ENCODE measurements around the gene NCOA3.

NCOA3 gene

DNA sequence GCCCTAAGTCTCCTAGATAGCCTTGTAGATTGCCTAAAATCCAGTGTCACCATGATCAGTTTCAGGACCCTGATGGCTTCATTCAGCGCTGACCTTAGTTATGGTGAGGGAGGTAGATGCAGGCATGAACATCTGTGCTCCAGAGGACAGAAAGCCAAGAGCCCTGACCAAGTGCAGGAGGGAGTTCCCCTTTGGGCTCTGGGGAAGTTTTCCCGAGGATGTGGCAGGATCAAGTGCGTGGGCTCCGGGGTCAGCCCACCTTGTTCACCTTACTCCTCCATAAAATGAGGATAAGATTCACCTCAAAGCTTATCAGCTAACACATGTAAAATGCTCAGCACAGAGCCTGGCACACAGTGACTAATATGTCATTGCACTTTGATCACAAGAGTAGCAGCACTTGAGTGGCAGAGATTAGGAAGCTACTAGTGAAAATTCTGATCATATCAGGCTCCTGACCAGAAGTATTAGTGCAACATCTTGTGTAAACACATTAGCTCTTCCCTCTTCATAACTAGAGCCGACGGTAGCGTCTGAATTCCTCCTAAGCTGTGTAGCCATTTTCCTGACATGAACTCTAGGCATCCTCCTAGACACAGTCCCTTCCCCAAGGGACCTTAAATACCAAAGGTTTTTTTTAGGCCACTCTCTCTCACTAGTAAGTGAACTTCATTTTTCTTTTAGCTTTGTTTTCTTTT is 158.4 kb downstream of the NCOA3 start:
- no peak overlapping the region for H3K4me3 ChIP-seq (IDR thresholded peaks at IDR 0.05; ENCODE audit: insufficient read depth, low read depth, low read length)
- no peaks in the 10 kb centered on the region for H4K20me1 ChIP-seq (ENCODE audit: insufficient read depth)
- TF ChIP-seq, protein P1, sequence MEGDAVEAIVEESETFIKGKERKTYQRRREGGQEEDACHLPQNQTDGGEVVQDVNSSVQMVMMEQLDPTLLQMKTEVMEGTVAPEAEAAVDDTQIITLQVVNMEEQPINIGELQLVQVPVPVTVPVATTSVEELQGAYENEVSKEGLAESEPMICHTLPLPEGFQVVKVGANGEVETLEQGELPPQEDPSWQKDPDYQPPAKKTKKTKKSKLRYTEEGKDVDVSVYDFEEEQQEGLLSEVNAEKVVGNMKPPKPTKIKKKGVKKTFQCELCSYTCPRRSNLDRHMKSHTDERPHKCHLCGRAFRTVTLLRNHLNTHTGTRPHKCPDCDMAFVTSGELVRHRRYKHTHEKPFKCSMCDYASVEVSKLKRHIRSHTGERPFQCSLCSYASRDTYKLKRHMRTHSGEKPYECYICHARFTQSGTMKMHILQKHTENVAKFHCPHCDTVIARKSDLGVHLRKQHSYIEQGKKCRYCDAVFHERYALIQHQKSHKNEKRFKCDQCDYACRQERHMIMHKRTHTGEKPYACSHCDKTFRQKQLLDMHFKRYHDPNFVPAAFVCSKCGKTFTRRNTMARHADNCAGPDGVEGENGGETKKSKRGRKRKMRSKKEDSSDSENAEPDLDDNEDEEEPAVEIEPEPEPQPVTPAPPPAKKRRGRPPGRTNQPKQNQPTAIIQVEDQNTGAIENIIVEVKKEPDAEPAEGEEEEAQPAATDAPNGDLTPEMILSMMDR (conservative IDR thresholded peaks at IDR 0.05; ENCODE audit: low read depth, low read length): no peak
- H3K36me3 ChIP-seq (ENCODE audit: insufficient read depth): 0 out of 2 replicates have a peak, but pooled peaks cover 2% of the 10 kb centered on the region
- no peaks in the 10 kb centered on the region for H3K79me2 ChIP-seq (ENCODE audit: insufficient read depth, low read depth)
- H3K27ac ChIP-seq: no peak overlapping the region
- no peak overlapping the region for H3K9ac ChIP-seq
- H3K27me3 ChIP-seq (ENCODE audit: insufficient read depth, low read depth): no peaks in the 10 kb centered on the region
- no peaks in the 10 kb centered on the region for H3K4me1 ChIP-seq (ENCODE audit: low read depth, poor library complexity, severe bottlenecking)
- no peak overlapping the region for H3K4me2 ChIP-seq
- H2AFZ ChIP-seq (ENCODE audit: low read depth): no peak overlapping the region

DNA sequence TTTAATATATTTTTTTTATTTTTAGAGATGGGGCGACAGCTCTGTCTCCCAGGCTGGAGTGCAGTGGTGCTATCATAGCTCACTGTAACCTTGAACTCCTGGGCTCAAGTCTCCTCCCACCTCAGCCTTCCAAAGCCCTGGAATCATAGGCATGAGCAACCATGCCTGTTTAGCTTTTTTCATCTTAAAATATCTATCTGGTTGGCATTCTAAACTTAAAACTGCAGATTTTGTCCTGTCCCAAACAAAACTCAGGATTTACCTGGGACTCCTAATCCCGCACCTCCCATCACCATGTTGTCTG is 158.9 kb downstream of the NCOA3 start:
- H3K27ac ChIP-seq: no peak overlapping the region
- H4K20me1 ChIP-seq (ENCODE audit: insufficient read depth): no peaks in the 10 kb centered on the region
- TF ChIP-seq, protein P1 (conservative IDR thresholded peaks at IDR 0.05; ENCODE audit: low read depth, low read length): no peak
- H3K27me3 ChIP-seq (ENCODE audit: insufficient read depth, low read depth): no peaks in the 10 kb centered on the region
- no peak overlapping the region for H3K4me3 ChIP-seq (IDR thresholded peaks at IDR 0.05; ENCODE audit: insufficient read depth, low read depth, low read length)
- H3K4me1 ChIP-seq (ENCODE audit: low read depth, poor library complexity, severe bottlenecking): no peaks in the 10 kb centered on the region
- no peak overlapping the region for H2AFZ ChIP-seq (ENCODE audit: low read depth)
- H3K9ac ChIP-seq: no peak overlapping the region
- H3K79me2 ChIP-seq (ENCODE audit: insufficient read depth, low read depth): no peaks in the 10 kb centered on the region
- no peak overlapping the region for H3K4me2 ChIP-seq
- 0 out of 2 replicates have a peak, but pooled peaks cover 2% of the 10 kb centered on the region for H3K36me3 ChIP-seq (ENCODE audit: insufficient read depth)

DNA sequence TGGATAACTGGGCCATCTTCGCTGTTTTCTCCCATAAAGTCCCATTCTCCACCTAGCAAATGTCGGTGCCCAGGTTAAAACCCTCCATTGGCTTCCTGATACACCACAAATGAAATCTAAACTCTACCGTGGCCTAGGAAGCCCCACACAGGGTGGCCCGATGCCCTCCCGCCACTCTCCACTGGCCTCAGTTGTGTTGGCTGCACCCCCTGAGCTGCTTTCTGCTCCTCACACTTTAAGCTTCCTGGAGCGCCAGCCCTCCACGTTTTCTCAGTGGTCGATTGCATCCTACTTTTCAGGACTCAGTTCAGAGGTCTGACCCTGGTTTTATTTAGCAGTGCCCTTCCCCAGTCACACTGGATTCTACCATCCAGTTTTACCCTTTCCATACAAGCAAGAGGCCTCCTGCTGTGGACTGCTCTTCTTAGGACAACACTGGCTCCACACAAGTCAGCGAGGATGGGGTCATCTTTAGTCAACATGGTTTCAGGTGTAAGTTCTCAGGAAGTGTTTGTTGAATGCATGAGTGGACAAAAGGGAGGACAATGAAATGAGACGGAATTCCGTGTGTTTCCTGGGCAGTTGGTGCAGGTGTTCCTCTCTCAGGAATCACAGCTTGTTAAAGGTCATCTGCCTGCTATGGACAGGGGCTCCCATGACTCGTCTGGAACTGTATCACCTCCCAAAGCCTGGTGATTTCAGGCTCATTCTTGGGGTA is 159.5 kb downstream of the NCOA3 start:
- H3K4me1 ChIP-seq (ENCODE audit: low read depth, poor library complexity, severe bottlenecking): no peaks in the 10 kb centered on the region
- H4K20me1 ChIP-seq (ENCODE audit: insufficient read depth): no peaks in the 10 kb centered on the region
- H3K79me2 ChIP-seq (ENCODE audit: insufficient read depth, low read depth): no peaks in the 10 kb centered on the region
- H3K27ac ChIP-seq: no peak overlapping the region
- H3K4me3 ChIP-seq (IDR thresholded peaks at IDR 0.05; ENCODE audit: insufficient read depth, low read depth, low read length): no peak overlapping the region
- TF ChIP-seq, protein P1 (conservative IDR thresholded peaks at IDR 0.05; ENCODE audit: low read depth, low read length): no peak
- 0 out of 2 replicates have a peak, but pooled peaks cover 2% of the 10 kb centered on the region for H3K36me3 ChIP-seq (ENCODE audit: insufficient read depth)
- H2AFZ ChIP-seq (ENCODE audit: low read depth): no peak overlapping the region
- no peak overlapping the region for H3K9ac ChIP-seq
- no peak overlapping the region for H3K4me2 ChIP-seq
- H3K27me3 ChIP-seq (ENCODE audit: insufficient read depth, low read depth): no peaks in the 10 kb centered on the region

DNA sequence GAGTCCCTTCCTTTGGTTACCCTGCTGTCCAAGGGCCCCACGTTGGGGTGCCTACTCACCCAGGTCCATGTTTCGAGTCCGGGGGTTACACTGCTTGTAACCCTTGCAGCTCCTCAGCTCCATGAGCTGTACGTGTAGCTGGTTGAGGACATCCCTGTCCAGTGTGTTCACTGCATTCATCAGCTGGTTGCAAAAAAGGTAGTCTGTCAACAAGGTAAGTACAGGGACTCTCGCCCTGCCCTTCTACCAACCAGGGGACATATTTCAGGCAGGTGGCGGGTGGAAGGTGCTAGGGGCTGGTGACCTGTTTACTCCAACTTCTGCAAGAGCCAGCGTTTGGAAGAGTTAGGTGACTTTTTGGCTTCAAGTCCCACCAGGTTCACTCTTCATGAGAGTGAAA is 160.0 kb downstream of the NCOA3 start:
- no peak overlapping the region for H3K4me2 ChIP-seq
- H3K4me3 ChIP-seq (IDR thresholded peaks at IDR 0.05; ENCODE audit: insufficient read depth, low read depth, low read length): no peak overlapping the region
- TF ChIP-seq, protein P1 (conservative IDR thresholded peaks at IDR 0.05; ENCODE audit: low read depth, low read length): no peak
- no peaks in the 10 kb centered on the region for H4K20me1 ChIP-seq (ENCODE audit: insufficient read depth)
- H3K27ac ChIP-seq: no peak overlapping the region
- H3K79me2 ChIP-seq (ENCODE audit: insufficient read depth, low read depth): no peaks in the 10 kb centered on the region
- no peaks in the 10 kb centered on the region for H3K4me1 ChIP-seq (ENCODE audit: low read depth, poor library complexity, severe bottlenecking)
- H3K9ac ChIP-seq: no peak overlapping the region
- H3K27me3 ChIP-seq (ENCODE audit: insufficient read depth, low read depth): no peaks in the 10 kb centered on the region; the same call in 1 of the 2 replicates
- 0 out of 2 replicates have a peak, but pooled peaks cover 2% of the 10 kb centered on the region for H3K36me3 ChIP-seq (ENCODE audit: insufficient read depth)
- H2AFZ ChIP-seq (ENCODE audit: low read depth): no peak overlapping the region
